Sigmoid colon (tissue), 7 donors: ENCODE data around the gene FILIP1. TPM values are rescaled to one million over a fixed set of nuclear protein-coding genes. Genes with fewer than 3 reads are reported as not detected.

Experiments used
- DNase-seq: peaks from one replicate; pipeline ENCODE4 v3.0.0-alpha.2; 2019
- H3K27ac ChIP-seq, 4 donors: fragments of 200-600 bp; sonication (generic); one replicate each; pipeline ENCODE4 v1.5.1; 2016 to 2019; ENCODE audit warnings: mild to moderate bottlenecking in 1 of 4
- H3K27me3 ChIP-seq, 3 donors: fragments of 200-600 bp; sonication (generic); one replicate each; pipeline ENCODE4 v1.5.1; 2019; ENCODE audit warnings: mild to moderate bottlenecking in 1 of 3
- H3K36me3 ChIP-seq, 4 donors: fragments of 200-600 bp; sonication (generic); one replicate each; pipeline ENCODE4 v1.5.1; 2016 to 2019
- H3K4me1 ChIP-seq, 4 donors: fragments of 200-600 bp; sonication (generic); one replicate each; pipeline ENCODE4 v1.5.1; 2017 to 2019
- H3K4me3 ChIP-seq, 4 donors: fragments of 200-600 bp; sonication (generic); one replicate each; pipeline ENCODE4 v1.5.1; 2017 to 2019; ENCODE audit warnings: mild to moderate bottlenecking in 2 of 4, moderate library complexity in 1 of 4
- H3K9me3 ChIP-seq, 4 donors: fragments of 200-600 bp in 3 of 4; sonication (generic) in 3 of 4; one replicate each; pipeline versions ENCODE4 v1.5.1 to v1.6.1; 2013 to 2019
- CTCF ChIP-seq, 4 experiments: fragments of 450-650 bp in 3 of 4; fragments of 200-600 bp in 1 of 4; IDR thresholded peaks; one replicate each; pipeline ENCODE4 v1.5.1; 2016 to 2019; ENCODE audit warnings: antibody characterized with exemption in 4 of 4, mild to moderate bottlenecking in 3 of 4, moderate library complexity in 2 of 4
- EP300 ChIP-seq, 4 donors: sonication (generic); formaldehyde crosslinking; IDR thresholded peaks; one replicate each; pipeline ENCODE4 v1.6.1; 2017; ENCODE audit warnings: antibody characterized with exemption in 4 of 4
- POLR2A ChIP-seq, 2 donors: fragments of 450-650 bp; IDR thresholded peaks; one replicate each; pipeline ENCODE4 v1.6.1; 2016; ENCODE audit warnings: antibody characterized with exemption in 2 of 2, mild to moderate bottlenecking in 2 of 2, moderate library complexity in 2 of 2
- POLR2AphosphoS5 ChIP-seq, 4 donors: sonication (generic); formaldehyde crosslinking; IDR thresholded peaks; one replicate each; pipeline ENCODE4 v1.6.1; 2017; ENCODE audit warnings: antibody characterized with exemption in 4 of 4
- WGBS, 2 donors: extraction: QIAGEN DNeasy Blood & Tissue Kit; methylation state at CpG; one replicate each; pipeline ENCODE4 v1.1.7; 2013; 5-methylcytosine and 5-hydroxymethylcytosine counted together
- intact Hi-C: fragments of 100-400 bp; cut with DNase I; formaldehyde crosslinking; loops from one replicate; pipeline ENCODE4 v1.15.1; 2023
- polyA plus RNA-seq, 3 donors: library from polyadenylated mRNA; stranded (reverse); fragments of 200-250 nt; gene quantifications; one replicate each; pipeline ENCODE4 v1.2.3, GENCODE V29; 2013
- total RNA-seq, 4 donors: library from RNA; depleted of rRNA; stranded (reverse); fragments of >200 nt; gene quantifications; one replicate each; pipeline ENCODE4 v1.1.0, GENCODE V29; 2016
- donor health status: healthy with polysubstance abuse.
- donor health status: Bipolar disorder and iron deficiency.
- donor health status: healthy.

FILIP1 gene
- total and polyA plus RNA-seq, 7 donors, result 0.46 to 72.8 (median 47.1) TPM

- no peaks in the 10 kb centered on the region for H3K9me3 ChIP-seq
- peaks cover 0 to 17% (median 1%) of the 10 kb centered on the region in 4 donors for H3K36me3 ChIP-seq
- no peak for DNase-seq
- peak overlapping the region; percentile 22 to 52 (median 48) for H3K27ac ChIP-seq
- peaks cover 0 to 51% (median 26%) of the 10 kb centered on the region in 4 donors for H3K4me1 ChIP-seq
- TF ChIP-seq POLR2A (IDR thresholded peaks at IDR 0.05), result no peak
- WGBS, 2 donors, result 62 to 82% methylated on average over 5 of the region's 5 CpGs
- intact Hi-C loops, result loop anchor here (5.0 kb wide), 1 partner anchor 79 kb away; no protein-coding TSS in a partner anchor
- H3K27me3 ChIP-seq, result no peaks in the 10 kb centered on the region
- no peak overlapping the region for H3K4me3 ChIP-seq
Observed at GRCh38 chr6:75268121-75268987, 225.2 kb downstream of the FILIP1 start.

- Histone ChIP-seq H3K9me3 (no peaks in the 10 kb centered on the region), H3K27me3 (no peaks in the 10 kb centered on the region), H3K27ac (peak overlapping the region in 3 of 4 donors; percentile 48 to 52 (median 49)), H3K36me3 (peaks cover 0 to 24% (median 2%) of the 10 kb centered on the region in 4 donors), H3K4me1 (peaks cover 0 to 45% (median 26%) of the 10 kb centered on the region in 4 donors), H3K4me3 (no peak overlapping the region)
- no peak for TF ChIP-seq CTCF (IDR thresholded peaks at IDR 0.05)
- no peak for TF ChIP-seq POLR2AphosphoS5 (IDR thresholded peaks at IDR 0.05)
- TF ChIP-seq POLR2A (IDR thresholded peaks at IDR 0.05), result no peak
- no peak for DNase-seq
- intact Hi-C loops, result loop anchor here (5.0 kb wide), 1 partner anchor 80 kb away; no protein-coding TSS in a partner anchor
- WGBS, 2 donors, result 14 to 45% methylated on average over 4 of the region's 4 CpGs
Observed at GRCh38 chr6:75267461-75267860, 226.1 kb downstream of the FILIP1 start.

DNA sequence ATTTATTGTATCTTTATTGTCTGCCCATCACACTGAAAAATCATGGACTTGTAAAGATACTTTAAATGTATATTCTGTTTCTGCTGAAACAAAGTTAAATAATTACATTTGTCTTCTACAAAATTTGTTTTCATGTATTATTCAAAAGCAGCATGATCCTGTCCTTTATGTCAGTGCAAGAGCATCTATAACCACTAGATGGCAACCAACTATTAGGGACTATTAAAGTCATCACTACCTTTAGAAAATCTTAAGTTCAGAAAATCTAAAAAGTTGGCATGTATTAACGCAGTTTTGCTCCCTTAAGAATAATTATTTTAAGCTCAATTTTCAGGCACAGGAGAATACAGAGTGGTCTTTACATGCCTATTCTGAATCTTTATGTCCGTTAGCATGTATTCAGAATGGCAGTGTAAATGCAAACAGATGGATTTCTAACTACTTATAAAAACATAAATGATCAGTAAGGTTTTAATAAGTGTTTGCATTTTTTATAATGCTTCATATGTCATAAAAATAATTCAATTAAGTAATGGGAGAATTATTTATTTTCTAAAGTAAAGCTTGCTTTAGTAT is 226.8 kb downstream of the FILIP1 start:
- TF ChIP-seq POLR2AphosphoS5 (IDR thresholded peaks at IDR 0.05) (no peak), CTCF (IDR thresholded peaks at IDR 0.05) (peak; percentile 55 to 82 (median 73))
- Histone ChIP-seq H3K9me3 (no peaks in the 10 kb centered on the region), H3K4me3 (no peak overlapping the region), H3K4me1 (peaks cover 0 to 40% (median 22%) of the 10 kb centered on the region in 4 donors), H3K27me3 (no peaks in the 10 kb centered on the region), H3K27ac (peak overlapping the region in 1 of 4 donors; percentile 52), H3K36me3 (peaks cover 0 to 30% (median 2%) of the 10 kb centered on the region in 4 donors)
- intact Hi-C loops, result loop anchor here (1.0 to 5.0 kb wide), 2 partner anchors 80 to 259 kb away; no protein-coding TSS in a partner anchor
- 70 to 73% methylated on average over 2 of the region's 2 CpGs for WGBS, 2 donors
- DNase-seq, result no peak

- Histone ChIP-seq H3K4me1 (peaks cover 0 to 28% (median 16%) of the 10 kb centered on the region in 4 donors), H3K9me3 (no peaks in the 10 kb centered on the region), H3K36me3 (peaks cover 0 to 62% (median 2%) of the 10 kb centered on the region in 4 donors), H3K4me3 (no peak overlapping the region), H3K27me3 (no peaks in the 10 kb centered on the region), H3K27ac (no peak overlapping the region)
- intact Hi-C loops, result no loop called here
- TF ChIP-seq CTCF (IDR thresholded peaks at IDR 0.05), result no peak
- no peak for TF ChIP-seq POLR2A (IDR thresholded peaks at IDR 0.05)
- no peak for TF ChIP-seq EP300 (IDR thresholded peaks at IDR 0.05)
- no peak for TF ChIP-seq POLR2AphosphoS5 (IDR thresholded peaks at IDR 0.05)
- DNase-seq, result no peak
Observed at GRCh38 chr6:75263401-75263750, 230.2 kb downstream of the FILIP1 start.

DNA sequence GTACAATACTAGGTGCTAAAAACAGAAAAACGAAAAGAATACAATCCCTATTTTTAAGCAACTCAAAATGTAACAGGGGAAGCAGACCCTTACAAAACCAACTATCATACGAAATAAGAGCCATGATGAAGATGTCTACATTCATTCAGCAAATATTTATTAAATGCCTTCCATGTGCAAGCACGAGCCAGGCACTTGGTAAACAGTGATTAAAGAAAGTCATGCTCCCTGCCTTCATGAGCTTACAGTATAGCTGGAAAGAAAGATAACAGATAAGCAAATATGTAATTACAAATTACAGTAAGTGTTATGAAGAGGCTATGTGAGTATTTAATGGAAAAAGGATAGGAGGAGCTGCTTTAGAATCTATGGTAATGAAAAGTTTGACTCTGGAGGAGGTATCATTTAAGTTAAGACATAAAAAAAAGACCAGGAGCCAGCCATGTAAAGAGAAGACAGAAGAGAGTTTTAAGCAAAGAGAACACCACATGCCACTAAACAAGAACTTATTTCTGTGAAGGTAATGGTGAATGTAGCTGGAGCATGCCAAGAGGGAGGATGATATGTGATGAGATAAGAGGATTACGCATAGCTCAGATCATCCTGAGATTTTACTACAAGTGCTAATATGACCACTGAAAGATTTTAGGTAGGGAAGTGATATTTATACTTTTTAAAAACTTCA is 230.7 kb downstream of the FILIP1 start:
- H3K27me3 ChIP-seq, result no peaks in the 10 kb centered on the region
- TF ChIP-seq CTCF (IDR thresholded peaks at IDR 0.05) (no peak), POLR2AphosphoS5 (IDR thresholded peaks at IDR 0.05) (no peak), POLR2A (IDR thresholded peaks at IDR 0.05) (no peak), EP300 (IDR thresholded peaks at IDR 0.05) (no peak)
- no peaks in the 10 kb centered on the region for H3K9me3 ChIP-seq
- DNase-seq, result no peak
- intact Hi-C loops, result no loop called here
- no peak overlapping the region for H3K27ac ChIP-seq
- H3K4me3 ChIP-seq, result no peak overlapping the region
- H3K36me3 ChIP-seq, result peaks cover 0 to 67% (median 3%) of the 10 kb centered on the region in 4 donors
- H3K4me1 ChIP-seq, result peaks cover 0 to 23% (median 11%) of the 10 kb centered on the region in 4 donors
- WGBS, 2 donors, result 88 to 90% methylated on average over 4 of the region's 4 CpGs
